Suprapubic skin (tissue), 4 donors: ENCODE results near the gene UACA.

Source experiments
- CTCF ChIP-seq, 2 donors: fragments of 200-600 bp in 1 of 2; fragments of 450-650 bp in 1 of 2; sonication (generic) in 1 of 2; IDR thresholded peaks; one replicate each; pipeline ENCODE4 v1.5.1; 2016 to 2019; ENCODE audit warnings: antibody characterized with exemption in 2 of 2, mild to moderate bottlenecking in 1 of 2, moderate library complexity in 1 of 2
- EP300 ChIP-seq: sonication (generic); formaldehyde crosslinking; IDR thresholded peaks from one replicate; pipeline ENCODE4 v1.6.1; 2017; ENCODE audit warnings: antibody characterized with exemption
- POLR2A ChIP-seq, 2 donors: fragments of 450-650 bp; IDR thresholded peaks; one replicate each; pipeline ENCODE4 v1.6.1; 2017; ENCODE audit warnings: antibody characterized with exemption in 2 of 2, mild to moderate bottlenecking in 2 of 2, moderate library complexity in 2 of 2
- POLR2AphosphoS5 ChIP-seq, 3 donors: sonication (generic); formaldehyde crosslinking; IDR thresholded peaks; one replicate each; pipeline ENCODE4 v1.6.1; 2017; ENCODE audit warnings: antibody characterized with exemption in 3 of 3

GRCh38 chr15:70801109-70801508 is 37.8 kb upstream of the UACA start:
- no peak for TF ChIP-seq EP300
- no peak for TF ChIP-seq POLR2AphosphoS5 (IDR thresholded peaks at IDR 0.05)
- TF ChIP-seq CTCF (IDR thresholded peaks at IDR 0.05), result no peak
- no peak for TF ChIP-seq POLR2A (IDR thresholded peaks at IDR 0.05)
